Measurements from ENCODE around the gene RANBP1.

RANBP1 gene

DNA sequence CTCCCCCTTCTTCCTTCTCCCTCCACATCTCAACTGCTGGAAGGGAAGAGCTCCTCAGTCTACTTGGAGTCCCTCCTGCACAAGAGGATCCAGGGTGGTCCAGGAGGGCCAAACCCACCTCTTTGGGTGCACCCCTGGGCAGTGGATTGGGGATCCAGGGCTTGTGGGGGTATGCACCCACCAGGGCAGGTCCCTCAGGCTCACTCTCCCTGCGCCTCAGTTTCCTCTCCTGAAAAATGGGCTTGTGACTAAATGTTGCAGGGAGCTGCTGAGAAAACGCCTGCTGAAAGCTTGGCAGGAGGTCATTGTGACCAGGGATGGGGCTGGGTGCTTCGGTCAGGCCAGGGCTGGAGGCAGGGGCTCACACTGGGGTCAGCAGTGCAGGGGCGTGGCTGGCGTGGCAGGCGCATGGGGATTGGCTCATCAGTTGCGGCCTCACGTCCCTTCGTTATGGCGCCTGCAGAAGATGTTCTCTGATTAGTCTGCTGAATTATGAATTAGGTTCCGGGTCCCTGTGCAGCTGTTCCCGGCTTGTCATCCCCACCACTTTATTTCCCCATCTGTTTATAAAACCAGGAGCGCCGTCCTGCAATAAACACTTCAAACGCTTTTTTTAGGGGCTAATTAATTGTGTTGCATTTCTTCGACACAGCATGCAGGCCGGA, 60.6 kb downstream of the RANBP1 start:
- no peak for DNase-seq

All from stimulated activated CD4-positive, alpha-beta T cell treated with anti-CD3 and anti-CD28 coated beads, Interleukin-12 subunit alpha, Interleukin-12 subunit beta, amount 100 ng/mL, for 4 hours (primary cell).